ENCODE results near the gene BLVRB. TPM values are rescaled to one million over a fixed set of nuclear protein-coding genes. Genes with fewer than 3 reads are reported as not detected.
A peak's percentile ranks its signal among the peaks of the same experiment; 100 is the strongest.
"Not testable (repeated sequence)": the region's sequence is repeated elsewhere in the genome, so short reads cannot be mapped to it uniquely, and the experiment has no call there.

The BLVRB gene
- total RNA-seq, 1 experiment from 2014 or later = 44.0 TPM

- no peak overlapping the region for H3K27ac Mint-ChIP-seq (ENCODE audit: low read depth, unreplicated experiment)
- peaks cover 11% of the 10 kb centered on the region for H3K4me1 Mint-ChIP-seq (ENCODE audit: insufficient read depth, unreplicated experiment)
- no peaks in the 10 kb centered on the region for H3K9me3 Mint-ChIP-seq (ENCODE audit: unreplicated experiment)
- BruUV-seq (replicated peaks) = no TSS peak
- intact Hi-C loops (cut with micrococcal nuclease) = no loop called here
- H3K27me3 Mint-ChIP-seq (ENCODE audit: insufficient read depth, unreplicated experiment) = no peaks in the 10 kb centered on the region
- ChIA-PET CTCF (no interaction called here), POLR2A (interaction anchor here (3.6 kb wide), 1 partner anchor 11 kb away, joined by 26 read pairs; no protein-coding TSS in a partner anchor)
- no peak overlapping the region for H3K4me3 Mint-ChIP-seq (ENCODE audit: unreplicated experiment)
- TF ChIP-seq CTCF (IDR thresholded peaks at IDR 0.05; ENCODE audit: unreplicated experiment) = no peak
- no peak for DNase-seq (ENCODE audit: unreplicated experiment)
- H3K36me3 Mint-ChIP-seq (ENCODE audit: insufficient read depth, unreplicated experiment) = no peaks in the 10 kb centered on the region
Measured at GRCh38 chr19:40431698-40432097, 33.8 kb downstream of the BLVRB start.

GRCh38 chr19:40430242-40430641, 35.3 kb downstream of the BLVRB start:
- intact Hi-C loops (cut with micrococcal nuclease); H3K27ac Mint-ChIP-seq (ENCODE audit: low read depth, unreplicated experiment); H3K4me3 Mint-ChIP-seq (ENCODE audit: unreplicated experiment); H3K27me3 Mint-ChIP-seq (ENCODE audit: insufficient read depth, unreplicated experiment); H3K36me3 Mint-ChIP-seq (ENCODE audit: insufficient read depth, unreplicated experiment); DNase-seq (ENCODE audit: unreplicated experiment); BruUV-seq (replicated peaks); H3K9me3 Mint-ChIP-seq (ENCODE audit: unreplicated experiment): not testable (repeated sequence)
- peaks cover 11% of the 10 kb centered on the region for H3K4me1 Mint-ChIP-seq (ENCODE audit: insufficient read depth, unreplicated experiment)
- ChIA-PET POLR2A (interaction anchor here (0.7 kb wide), 1 partner anchor 58 kb away, joined by 3 read pairs; no protein-coding TSS in a partner anchor), CTCF (interaction anchor here (0.6 to 1.7 kb wide), 3 partner anchors 9 to 22 kb away, joined by 3 read pairs; no protein-coding TSS in a partner anchor)

GRCh38 chr19:40428197-40428596, 37.3 kb downstream of the BLVRB start:
- H3K36me3 Mint-ChIP-seq (ENCODE audit: insufficient read depth, unreplicated experiment); BruUV-seq (replicated peaks); H3K9me3 Mint-ChIP-seq (ENCODE audit: unreplicated experiment); H3K27ac Mint-ChIP-seq (ENCODE audit: low read depth, unreplicated experiment); intact Hi-C loops (cut with micrococcal nuclease); H3K4me1 Mint-ChIP-seq (ENCODE audit: insufficient read depth, unreplicated experiment); H3K27me3 Mint-ChIP-seq (ENCODE audit: insufficient read depth, unreplicated experiment); DNase-seq (ENCODE audit: unreplicated experiment); H3K4me3 Mint-ChIP-seq (ENCODE audit: unreplicated experiment): not testable (repeated sequence)
- ChIA-PET POLR2A (interaction anchor here (1.0 to 3.3 kb wide), 3 partner anchors 13 to 287 kb away, joined by 4 to 124 read pairs (median 39); partner anchors contain the start of gene SERTAD3), CTCF (interaction anchor here (1.3 kb wide), 1 partner anchor 15 kb away, joined by 3 read pairs; no protein-coding TSS in a partner anchor)

- H3K27me3 Mint-ChIP-seq (ENCODE audit: insufficient read depth, unreplicated experiment) = no peaks in the 10 kb centered on the region
- H3K9me3 Mint-ChIP-seq (ENCODE audit: unreplicated experiment) = no peaks in the 10 kb centered on the region
- POLR2A ChIA-PET = interaction anchor here (0.6 to 5.5 kb wide), 29 partner anchors 8 to 938 kb away, joined by 3 to 125 read pairs (median 6); partner anchors contain the start of genes B9D2, BLVRB, C19orf47 and EGLN2
- TF ChIP-seq CTCF (IDR thresholded peaks at IDR 0.05; ENCODE audit: unreplicated experiment) = peak; percentile 86
- BruUV-seq (replicated peaks) = TSS peak; percentile 61
- CTCF ChIA-PET = interaction anchor here (0.5 to 1.4 kb wide), 11 partner anchors 9 to 376 kb away, joined by 3 to 10 read pairs (median 4); no protein-coding TSS in a partner anchor
- peak within 1 kb of the TSS; percentile 95 for H3K4me3 Mint-ChIP-seq (ENCODE audit: unreplicated experiment)
- H3K27ac Mint-ChIP-seq (ENCODE audit: low read depth, unreplicated experiment) = peak within 1 kb of the TSS; percentile 97
- no peaks in the 10 kb centered on the region for H3K4me1 Mint-ChIP-seq (ENCODE audit: insufficient read depth, unreplicated experiment)
- H3K36me3 Mint-ChIP-seq (ENCODE audit: insufficient read depth, unreplicated experiment) = peaks cover 22% of the 10 kb centered on the region
- intact Hi-C loops (cut with micrococcal nuclease) = no loop called here
- DNase-seq (ENCODE audit: unreplicated experiment) = peak; percentile 99
Measured at GRCh38 chr19:40425450-40426287, 39.9 kb downstream of the BLVRB start, which contains the start of gene SERTAD1. SERTAD1 (minus strand) TSS chr19:40425992; CDS start chr19:40423546, 2,446 bp downstream.
